Measurements from ENCODE around the gene TFDP2.
A peak's percentile ranks its signal among the peaks of the same experiment; 100 is the strongest.

DNA sequence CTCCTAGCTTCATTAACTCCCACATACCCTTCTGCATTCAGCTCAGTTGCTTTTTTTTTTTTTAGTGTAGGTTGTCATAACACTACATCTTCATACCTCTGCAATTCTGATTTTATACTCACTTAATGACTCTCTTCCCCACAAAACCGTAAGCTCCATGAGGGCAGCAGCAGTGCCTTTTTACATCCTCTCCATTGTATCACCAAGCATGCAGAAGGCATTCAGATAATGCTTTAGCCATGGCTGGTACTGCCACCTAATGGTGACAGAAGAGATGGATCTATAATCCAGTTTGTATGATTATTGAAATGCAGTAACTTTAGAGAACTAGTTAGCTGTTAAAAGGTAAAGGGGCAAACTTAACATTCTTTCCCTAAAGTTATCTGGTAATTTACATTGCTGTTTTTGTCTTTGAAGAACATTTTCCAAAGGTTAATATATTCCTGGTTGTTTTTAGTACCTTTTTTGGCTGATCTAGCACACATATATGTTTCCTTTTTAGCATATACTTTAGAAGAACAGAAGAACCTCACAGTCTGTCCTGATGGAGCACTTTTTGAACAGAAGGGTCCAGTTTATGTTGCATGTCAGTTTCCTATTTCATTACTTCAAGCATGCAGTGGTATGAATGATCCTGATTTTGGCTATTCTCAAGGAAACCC, 236.1 kb downstream of the TFDP2 start:
- TF ChIP-seq, protein P1, sequence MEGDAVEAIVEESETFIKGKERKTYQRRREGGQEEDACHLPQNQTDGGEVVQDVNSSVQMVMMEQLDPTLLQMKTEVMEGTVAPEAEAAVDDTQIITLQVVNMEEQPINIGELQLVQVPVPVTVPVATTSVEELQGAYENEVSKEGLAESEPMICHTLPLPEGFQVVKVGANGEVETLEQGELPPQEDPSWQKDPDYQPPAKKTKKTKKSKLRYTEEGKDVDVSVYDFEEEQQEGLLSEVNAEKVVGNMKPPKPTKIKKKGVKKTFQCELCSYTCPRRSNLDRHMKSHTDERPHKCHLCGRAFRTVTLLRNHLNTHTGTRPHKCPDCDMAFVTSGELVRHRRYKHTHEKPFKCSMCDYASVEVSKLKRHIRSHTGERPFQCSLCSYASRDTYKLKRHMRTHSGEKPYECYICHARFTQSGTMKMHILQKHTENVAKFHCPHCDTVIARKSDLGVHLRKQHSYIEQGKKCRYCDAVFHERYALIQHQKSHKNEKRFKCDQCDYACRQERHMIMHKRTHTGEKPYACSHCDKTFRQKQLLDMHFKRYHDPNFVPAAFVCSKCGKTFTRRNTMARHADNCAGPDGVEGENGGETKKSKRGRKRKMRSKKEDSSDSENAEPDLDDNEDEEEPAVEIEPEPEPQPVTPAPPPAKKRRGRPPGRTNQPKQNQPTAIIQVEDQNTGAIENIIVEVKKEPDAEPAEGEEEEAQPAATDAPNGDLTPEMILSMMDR (IDR thresholded peaks at IDR 0.05) = peak; percentile 31 to 79 (median 64)
- no peak for TF ChIP-seq POLR2A (IDR thresholded peaks at IDR 0.05)
- peak; percentile 32 for TF ChIP-seq POLR2AphosphoS5 (IDR thresholded peaks at IDR 0.05)
